ENCODE results near the gene OS9.

OS9 gene

GRCh38 chr12:57687862-57688261 is 6.1 kb upstream of the OS9 start:
- DNase-seq (ENCODE audit: extremely low read depth, low read depth), result no peak
- no peak for TF ChIP-seq CTCF (IDR thresholded peaks at IDR 0.05; ENCODE audit: low read depth, low read length, missing control alignments)
- H3K4me3 ChIP-seq (replicated peaks; ENCODE audit: low read depth, low read length), result no peak overlapping the region

GRCh38 chr12:57688931-57689330 is 5.0 kb upstream of the OS9 start:
- no peak for TF ChIP-seq CTCF (IDR thresholded peaks at IDR 0.05; ENCODE audit: low read depth, low read length, missing control alignments)
- no peak overlapping the region for H3K4me3 ChIP-seq (replicated peaks; ENCODE audit: low read depth, low read length)
- DNase-seq (ENCODE audit: extremely low read depth, low read depth), result no peak

GRCh38 chr12:57692500-57692899 is 1.4 kb upstream of the OS9 start:
- no peak for DNase-seq (ENCODE audit: extremely low read depth, low read depth)
- no peak for TF ChIP-seq CTCF (IDR thresholded peaks at IDR 0.05; ENCODE audit: low read depth, low read length, missing control alignments)
- no peak overlapping the region for H3K4me3 ChIP-seq (replicated peaks; ENCODE audit: low read depth, low read length)

GRCh38 chr12:57693317-57693658 is 644 bp upstream of the OS9 start:
- no peak for TF ChIP-seq CTCF (IDR thresholded peaks at IDR 0.05; ENCODE audit: low read depth, low read length, missing control alignments)
- no peak for DNase-seq (ENCODE audit: extremely low read depth, low read depth)
- peak overlapping the region; percentile 12 for H3K4me3 ChIP-seq (replicated peaks; ENCODE audit: low read depth, low read length)

- TF ChIP-seq CTCF (IDR thresholded peaks at IDR 0.05; ENCODE audit: low read depth, low read length, missing control alignments), result no peak
- peak overlapping the region; percentile 58 for H3K4me3 ChIP-seq (replicated peaks; ENCODE audit: low read depth, low read length)
- no peak for DNase-seq (ENCODE audit: extremely low read depth, low read depth)
Observed at GRCh38 chr12:57694459-57695019, 607 bp downstream of the OS9 start.

- no peak for DNase-seq (ENCODE audit: extremely low read depth, low read depth)
- TF ChIP-seq CTCF (IDR thresholded peaks at IDR 0.05; ENCODE audit: low read depth, low read length, missing control alignments), result no peak
- H3K4me3 ChIP-seq (replicated peaks; ENCODE audit: low read depth, low read length), result no peak overlapping the region
Observed at GRCh38 chr12:57695770-57696432, 2.0 kb downstream of the OS9 start.

- H3K4me3 ChIP-seq (replicated peaks; ENCODE audit: low read depth, low read length), result no peak overlapping the region
- no peak for DNase-seq (ENCODE audit: extremely low read depth, low read depth)
- TF ChIP-seq CTCF (IDR thresholded peaks at IDR 0.05; ENCODE audit: low read depth, low read length, missing control alignments), result no peak
Observed at GRCh38 chr12:57697076-57697475, 3.1 kb downstream of the OS9 start.

Measured in HFF-Myc (cell line).